Upper lobe of left lung (tissue), 6 donors: Measurements from ENCODE around the gene DEFB126. TPM values are rescaled to one million over a fixed set of nuclear protein-coding genes. Genes with fewer than 3 reads are reported as not detected.
A peak's percentile ranks its signal among the peaks of the same experiment; 100 is the strongest.
"Not testable (repeated sequence)": the region's sequence is repeated elsewhere in the genome, so short reads cannot be mapped to it uniquely, and the experiment has no call there.

ENCODE experiments used
- ATAC-seq, 2 donors: fragments of 200-7000 bp; cut with Tn5 transposase; one replicate each; pipeline ENCODE4 v1.9.1; 2022; ENCODE audit warnings: mild to moderate bottlenecking in 2 of 2, moderate library complexity in 2 of 2; ENCODE audit not compliant: low FRiP score in 2 of 2
- DNase-seq, 2 donors: peaks; one replicate each; pipeline ENCODE4 v3.0.0-alpha.2; 2019 to 2020
- H3K27ac ChIP-seq, 4 donors: fragments of 200-600 bp; sonication (generic); one replicate each; pipeline ENCODE4 v1.5.1; 2016 to 2019
- H3K27me3 ChIP-seq, 4 donors: fragments of 200-600 bp; sonication (generic); one replicate each; pipeline ENCODE4 v1.5.1; 2017 to 2019
- H3K36me3 ChIP-seq, 4 donors: fragments of 200-600 bp; sonication (generic); one replicate each; pipeline ENCODE4 v1.5.1; 2016 to 2019
- H3K4me1 ChIP-seq, 4 donors: fragments of 200-600 bp; sonication (generic); one replicate each; pipeline ENCODE4 v1.5.1; 2018 to 2019
- H3K4me3 ChIP-seq, 4 donors: fragments of 200-600 bp; sonication (generic); one replicate each; pipeline ENCODE4 v1.5.1; 2017 to 2019; ENCODE audit warnings: mild to moderate bottlenecking in 2 of 4, moderate library complexity in 1 of 4
- H3K9me3 ChIP-seq, 4 donors: fragments of 200-600 bp; sonication (generic); one replicate each; pipeline ENCODE4 v1.5.1; 2018 to 2019
- EP300 ChIP-seq, 4 donors: sonication (generic); formaldehyde crosslinking; IDR thresholded peaks; one replicate each; pipeline ENCODE4 v1.5.1; 2017; ENCODE audit warnings: antibody characterized with exemption in 4 of 4, control low read depth in 2 of 4
- POLR2A ChIP-seq, 4 donors: fragments of 450-650 bp; IDR thresholded peaks; one replicate each; pipeline ENCODE4 v1.5.1; 2016 to 2017; ENCODE audit warnings: antibody characterized with exemption in 4 of 4, mild to moderate bottlenecking in 2 of 4
- POLR2AphosphoS5 ChIP-seq, 2 donors: sonication (generic); formaldehyde crosslinking; IDR thresholded peaks; one replicate each; pipeline ENCODE4 v1.5.1; 2017; ENCODE audit warnings: antibody characterized with exemption in 2 of 2
- WGBS, 2 donors: methylation state at CpG; one replicate each; pipeline ENCODE4 v1.1.5; 2017 to 2018; 5-methylcytosine and 5-hydroxymethylcytosine counted together
- total RNA-seq, 6 donors: library from RNA; depleted of rRNA in 4 of 6; stranded (reverse); fragments of >200 nt in 4 of 6; gene quantifications; one replicate each; pipeline versions ENCODE4 v1.1.0 to v1.2.1, GENCODE V29; 2016 to 2021
- TF ChIP-seq, protein P1 (sequence below), 6 experiments: fragments of 450-650 bp in 4 of 6; fragments of 200-600 bp in 2 of 6; sonication (generic) in 2 of 6; IDR thresholded peaks; one replicate each; pipeline ENCODE4 v1.5.1; 2016 to 2019; ENCODE audit warnings: antibody characterized with exemption in 6 of 6
- donor health status: DM: no; HTN: no; CAD: no; lungs with moderate emphysema.
- donor health status: DM: no; HTN: yes; CAD: no; lungs with severe emphysema.

DEFB126 gene, protein sequence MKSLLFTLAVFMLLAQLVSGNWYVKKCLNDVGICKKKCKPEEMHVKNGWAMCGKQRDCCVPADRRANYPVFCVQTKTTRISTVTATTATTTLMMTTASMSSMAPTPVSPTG
- not detected for total RNA-seq

DNA sequence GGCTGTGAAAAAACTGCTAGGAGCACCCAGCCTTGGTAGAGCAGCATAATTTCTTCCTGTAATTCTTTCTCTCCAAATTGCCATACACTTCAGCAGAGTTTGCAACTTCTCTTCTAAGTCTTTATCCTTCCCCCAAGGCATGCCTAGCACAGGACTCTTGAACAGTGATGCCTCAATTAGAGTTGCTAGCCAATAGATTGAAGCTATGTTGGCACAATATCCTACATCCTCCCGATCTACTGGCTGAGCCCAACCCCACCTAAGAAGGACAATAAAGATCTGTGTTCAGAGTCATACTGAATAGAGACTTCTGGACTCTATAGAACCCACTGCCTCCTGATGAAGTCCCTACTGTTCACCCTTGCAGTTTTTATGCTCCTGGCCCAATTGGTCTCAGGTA is at the start of gene DEFB126:
DEFB126 (plus strand) TSS at position 301 of the 400 bp plus-strand sequence; CDS start at position 340, 39 bp downstream.
- H3K4me1 ChIP-seq = no peaks in the 10 kb centered on the region
- no peaks in the 10 kb centered on the region for H3K36me3 ChIP-seq
- H3K9me3 ChIP-seq = no peaks in the 10 kb centered on the region
- 67 to 77% methylated on average over 1 of the region's 1 CpG for WGBS, 2 donors
- no peak for TF ChIP-seq POLR2A (IDR thresholded peaks at IDR 0.05)
- TF ChIP-seq, protein P1, sequence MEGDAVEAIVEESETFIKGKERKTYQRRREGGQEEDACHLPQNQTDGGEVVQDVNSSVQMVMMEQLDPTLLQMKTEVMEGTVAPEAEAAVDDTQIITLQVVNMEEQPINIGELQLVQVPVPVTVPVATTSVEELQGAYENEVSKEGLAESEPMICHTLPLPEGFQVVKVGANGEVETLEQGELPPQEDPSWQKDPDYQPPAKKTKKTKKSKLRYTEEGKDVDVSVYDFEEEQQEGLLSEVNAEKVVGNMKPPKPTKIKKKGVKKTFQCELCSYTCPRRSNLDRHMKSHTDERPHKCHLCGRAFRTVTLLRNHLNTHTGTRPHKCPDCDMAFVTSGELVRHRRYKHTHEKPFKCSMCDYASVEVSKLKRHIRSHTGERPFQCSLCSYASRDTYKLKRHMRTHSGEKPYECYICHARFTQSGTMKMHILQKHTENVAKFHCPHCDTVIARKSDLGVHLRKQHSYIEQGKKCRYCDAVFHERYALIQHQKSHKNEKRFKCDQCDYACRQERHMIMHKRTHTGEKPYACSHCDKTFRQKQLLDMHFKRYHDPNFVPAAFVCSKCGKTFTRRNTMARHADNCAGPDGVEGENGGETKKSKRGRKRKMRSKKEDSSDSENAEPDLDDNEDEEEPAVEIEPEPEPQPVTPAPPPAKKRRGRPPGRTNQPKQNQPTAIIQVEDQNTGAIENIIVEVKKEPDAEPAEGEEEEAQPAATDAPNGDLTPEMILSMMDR (IDR thresholded peaks at IDR 0.05) = no peak
- no peak for TF ChIP-seq EP300 (IDR thresholded peaks at IDR 0.05)
- TF ChIP-seq POLR2AphosphoS5 (IDR thresholded peaks at IDR 0.05) = no peak
- no peak within 1 kb of the TSS for H3K4me3 ChIP-seq
- H3K27me3 ChIP-seq = no peaks in the 10 kb centered on the region
- ATAC-seq = no peak
- no peak within 1 kb of the TSS for H3K27ac ChIP-seq
- DNase-seq = no peak

DNA sequence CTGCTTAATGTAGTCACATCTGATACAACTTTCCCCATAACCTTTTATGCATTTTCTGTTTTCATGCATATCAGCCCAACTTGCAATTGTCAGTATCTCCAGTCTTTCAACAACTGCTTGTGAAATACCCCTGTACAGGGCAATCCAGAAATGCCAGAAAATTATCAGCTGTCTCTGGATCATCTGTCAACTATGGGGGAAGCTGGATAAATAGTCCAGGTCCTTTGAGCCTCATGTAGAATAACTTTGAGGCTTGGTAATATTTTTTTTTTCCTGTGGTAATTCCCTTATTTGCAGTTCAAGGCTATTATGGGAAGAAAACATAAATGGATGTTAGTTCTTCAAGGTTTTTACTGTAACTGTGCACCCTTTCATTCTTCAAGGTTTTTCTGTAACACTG is 48.7 kb upstream of the DEFB126 start:
- Histone ChIP-seq H3K27me3 (no peaks in the 10 kb centered on the region), H3K4me1 (no peaks in the 10 kb centered on the region), H3K36me3 (no peaks in the 10 kb centered on the region), H3K27ac (no peak overlapping the region), H3K4me3 (no peak overlapping the region), H3K9me3 (peaks cover 6 to 14% (median 9%) of the 10 kb centered on the region in 4 donors)
- no peak for TF ChIP-seq POLR2AphosphoS5 (IDR thresholded peaks at IDR 0.05)
- TF ChIP-seq POLR2A (IDR thresholded peaks at IDR 0.05) = no peak
- TF ChIP-seq, protein P1 (IDR thresholded peaks at IDR 0.05) = no peak
- no peak for TF ChIP-seq EP300 (IDR thresholded peaks at IDR 0.05)
- DNase-seq (no peak), ATAC-seq (no peak)

GRCh38 chr20:95215-95614 is 47.2 kb upstream of the DEFB126 start:
- Histone ChIP-seq H3K27me3 (no peaks in the 10 kb centered on the region), H3K4me1 (no peaks in the 10 kb centered on the region), H3K4me3 (no peak overlapping the region), H3K27ac (no peak overlapping the region), H3K9me3 (peaks cover 6 to 14% (median 9%) of the 10 kb centered on the region in 4 donors), H3K36me3 (no peaks in the 10 kb centered on the region)
- TF ChIP-seq, protein P1 (IDR thresholded peaks at IDR 0.05) = no peak
- TF ChIP-seq EP300 (IDR thresholded peaks at IDR 0.05) = no peak
- TF ChIP-seq POLR2A (IDR thresholded peaks at IDR 0.05) = no peak
- TF ChIP-seq POLR2AphosphoS5 (IDR thresholded peaks at IDR 0.05) = no peak
- DNase-seq (no peak), ATAC-seq (no peak)
- WGBS, 2 donors = 82% methylated on average over 4 of the region's 4 CpGs

DNA sequence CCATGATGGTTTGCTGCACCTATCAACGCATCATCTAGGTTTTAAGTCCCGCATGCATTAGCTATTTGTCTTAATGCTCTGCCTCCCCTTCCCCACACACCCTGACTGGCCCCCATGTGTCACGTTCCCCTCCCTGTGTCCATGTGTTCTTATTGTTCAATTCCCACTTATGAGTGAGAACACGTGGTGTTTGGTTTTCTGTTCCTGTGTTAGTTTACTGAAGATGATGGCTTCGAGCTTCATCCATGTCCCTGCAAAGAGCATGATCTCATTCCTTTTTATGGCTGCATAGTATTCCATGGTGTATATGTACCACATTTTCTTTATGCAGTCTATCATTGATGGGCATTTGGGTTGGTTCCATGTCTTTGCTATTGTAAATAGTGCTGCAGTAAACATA is 44.7 kb upstream of the DEFB126 start:
- not testable (repeated sequence) for H3K4me3 ChIP-seq, H3K4me1 ChIP-seq, H3K27me3 ChIP-seq, DNase-seq, ATAC-seq, H3K27ac ChIP-seq, H3K36me3 ChIP-seq
- 79 to 83% methylated on average over 5 of the region's 5 CpGs for WGBS, 2 donors
- peaks cover 6 to 14% (median 9%) of the 10 kb centered on the region in 4 donors for H3K9me3 ChIP-seq

- Histone ChIP-seq H3K36me3 (no peaks in the 10 kb centered on the region), H3K4me1 (no peaks in the 10 kb centered on the region), H3K9me3 (no peaks in the 10 kb centered on the region), H3K27me3 (peaks cover 0 to 2% (median 0%) of the 10 kb centered on the region in 4 donors), H3K27ac (no peak overlapping the region), H3K4me3 (no peak overlapping the region)
- TF ChIP-seq, protein P1 (IDR thresholded peaks at IDR 0.05) = no peak
- TF ChIP-seq EP300 (IDR thresholded peaks at IDR 0.05) = peak in 1 of 4 donors; percentile 50
- no peak for ATAC-seq
- DNase-seq = no peak
Observed at GRCh38 chr20:101975-102374, 40.4 kb upstream of the DEFB126 start.
